HG02938 (cell line): Measurements from ENCODE around the gene DPP6.
"Not testable (repeated sequence)": the region's sequence is repeated elsewhere in the genome, so short reads cannot be mapped to it uniquely, and the experiment has no call there.

ENCODE experiments used
- ATAC-seq: cut with Tn5 transposase; IDR thresholded peaks from one replicate; pipeline ENCODE4 v1.9.1; 2021; ENCODE audit warnings: mild to moderate bottlenecking, moderate library complexity; ENCODE audit not compliant: unreplicated experiment

DPP6 gene

DNA sequence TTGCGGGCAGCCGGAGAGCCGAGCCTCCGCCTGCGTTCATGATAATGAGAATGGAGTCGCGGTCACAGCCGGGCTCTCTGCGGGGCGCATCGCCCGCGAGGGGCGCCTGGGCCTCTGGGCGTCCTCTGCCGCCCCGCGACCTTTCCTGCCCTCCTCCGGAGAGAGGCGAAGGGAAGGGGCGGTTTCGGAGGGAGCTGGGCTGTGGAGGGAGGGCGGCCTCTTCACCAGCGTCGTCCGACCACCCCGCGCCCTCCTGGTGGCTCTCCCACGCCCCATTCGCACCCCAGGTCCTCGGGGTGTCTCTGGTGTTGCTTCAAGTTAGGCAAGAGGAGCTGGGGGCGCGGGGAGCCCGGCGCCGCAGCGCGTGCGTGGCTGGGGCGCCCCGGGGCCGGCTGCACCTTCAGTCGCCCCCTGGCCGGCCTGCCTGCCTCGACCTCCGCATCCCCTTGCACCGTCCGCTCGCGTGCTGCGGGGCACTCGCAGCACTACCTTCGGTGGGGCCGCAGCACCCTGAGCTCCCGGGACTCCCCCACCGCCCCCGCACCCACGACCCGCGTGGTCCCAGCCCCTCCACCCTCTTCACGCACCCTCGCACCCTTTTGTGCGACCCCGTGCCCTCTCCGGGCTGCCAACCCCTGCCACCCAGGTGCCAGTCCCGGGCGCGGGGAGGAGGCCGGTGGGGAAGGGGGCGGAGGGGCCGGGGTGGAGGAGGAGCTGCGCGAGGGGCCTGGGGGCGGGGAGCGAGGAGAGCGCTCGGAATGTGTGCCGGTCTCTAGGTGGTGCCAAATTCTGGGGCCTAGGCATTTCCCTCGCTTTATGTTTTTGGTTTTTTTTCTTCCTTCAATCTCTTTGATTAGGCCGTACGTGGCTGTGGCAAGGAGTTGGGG lies at the start of gene DPP6:
TSS of gene DPP6 (plus strand) at position 756 of the 887 bp plus-strand sequence.
- not testable (repeated sequence) for ATAC-seq

GRCh38 chr7:154009423-154009911 lies 42.7 kb upstream of the DPP6 start:
- ATAC-seq = not testable (repeated sequence)

GRCh38 chr7:154010726-154011568 lies 41.3 kb upstream of the DPP6 start:
- not testable (repeated sequence) for ATAC-seq

DNA sequence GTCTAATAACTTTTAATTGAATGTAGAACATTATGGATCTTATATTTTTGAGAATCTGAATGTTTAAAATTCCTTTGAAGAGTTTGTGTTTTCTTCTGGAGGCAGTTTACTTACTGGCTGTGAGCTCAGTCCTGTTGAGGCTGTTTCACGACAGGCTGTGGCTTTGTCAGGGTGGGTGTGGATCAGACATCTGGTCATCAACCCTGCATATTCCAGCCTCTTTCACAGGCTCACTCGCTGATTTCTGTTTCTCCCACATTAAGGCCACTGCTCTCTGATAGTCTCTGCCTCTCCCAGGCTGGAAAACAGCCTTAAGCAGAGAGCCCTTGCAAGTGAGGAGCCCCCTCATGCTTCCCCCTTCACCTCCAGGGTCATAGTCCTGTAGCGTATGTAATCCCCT lies 39.4 kb upstream of the DPP6 start:
- not testable (repeated sequence) for ATAC-seq

DNA sequence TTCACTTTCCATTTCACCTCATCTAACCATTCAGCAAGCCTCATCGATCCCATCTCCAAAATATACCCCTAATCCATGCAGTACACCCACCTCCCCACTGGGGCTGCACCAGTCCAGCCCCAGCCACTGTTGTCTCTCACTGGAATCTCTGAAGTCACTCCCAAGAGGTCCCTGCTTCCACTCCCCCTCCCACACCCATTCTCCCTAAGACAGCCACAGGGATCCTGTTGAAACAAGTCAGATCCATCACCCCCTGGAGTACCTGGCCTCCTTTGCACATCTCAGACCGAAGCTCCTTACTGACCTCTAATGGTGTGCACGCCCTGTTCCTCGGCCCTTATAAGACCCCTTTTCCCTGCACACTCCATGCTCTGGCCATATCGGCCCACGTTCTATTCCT lies 36.6 kb upstream of the DPP6 start:
- ATAC-seq = not testable (repeated sequence)

DNA sequence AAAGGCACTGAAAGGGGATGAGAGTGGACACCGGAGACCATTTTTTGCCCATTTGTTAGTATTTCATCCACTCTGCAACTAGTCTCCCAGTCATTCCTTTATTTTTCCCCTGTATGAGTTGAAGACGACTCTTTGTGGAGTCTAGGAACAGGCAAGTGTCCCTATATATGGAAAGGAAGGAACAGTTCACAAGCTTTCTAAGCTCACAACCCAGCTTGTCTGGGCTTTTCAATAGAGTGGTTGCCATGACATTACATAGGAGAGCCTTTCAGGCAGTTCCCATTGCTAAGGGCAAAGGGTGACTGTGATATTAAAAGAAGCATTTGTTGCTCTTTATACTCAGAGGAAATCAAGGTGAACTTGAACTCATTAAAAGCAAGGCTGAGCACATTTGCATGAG lies 33.8 kb upstream of the DPP6 start:
- ATAC-seq = not testable (repeated sequence)

- not testable (repeated sequence) for ATAC-seq
Observed at GRCh38 chr7:154027805-154028204, 24.4 kb upstream of the DPP6 start.

DNA sequence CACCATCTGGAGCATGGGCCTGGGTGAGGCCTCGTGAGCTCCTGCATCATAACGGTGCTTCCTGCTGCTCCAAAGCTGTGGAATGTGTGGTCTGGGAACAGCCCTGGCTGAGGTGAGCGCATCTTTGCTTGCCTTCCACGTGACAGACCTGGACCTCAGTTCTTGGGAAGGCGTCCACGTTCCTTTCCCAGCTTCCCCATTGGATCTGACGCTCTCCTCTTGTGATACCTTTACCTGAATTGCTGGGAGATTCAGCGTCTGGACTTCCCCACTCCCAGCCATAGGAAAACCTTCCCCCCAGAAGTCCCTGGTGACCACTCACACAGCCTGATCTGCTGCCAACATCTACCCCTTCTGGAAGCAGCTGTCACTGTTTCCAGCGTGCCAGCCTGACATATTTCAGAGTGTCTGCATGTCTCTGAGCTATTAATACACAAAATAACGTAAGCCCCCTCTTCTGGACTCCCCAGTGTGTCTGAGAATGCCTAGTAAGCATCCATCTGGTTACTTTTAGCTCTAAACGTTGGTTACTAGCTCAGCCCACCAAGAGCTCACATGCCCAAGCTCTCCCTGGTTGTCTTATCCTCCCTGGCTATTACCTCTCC lies 21.6 kb upstream of the DPP6 start:
- ATAC-seq = not testable (repeated sequence)

- ATAC-seq = not testable (repeated sequence)
Observed at GRCh38 chr7:154039466-154040165, 12.6 kb upstream of the DPP6 start.

DNA sequence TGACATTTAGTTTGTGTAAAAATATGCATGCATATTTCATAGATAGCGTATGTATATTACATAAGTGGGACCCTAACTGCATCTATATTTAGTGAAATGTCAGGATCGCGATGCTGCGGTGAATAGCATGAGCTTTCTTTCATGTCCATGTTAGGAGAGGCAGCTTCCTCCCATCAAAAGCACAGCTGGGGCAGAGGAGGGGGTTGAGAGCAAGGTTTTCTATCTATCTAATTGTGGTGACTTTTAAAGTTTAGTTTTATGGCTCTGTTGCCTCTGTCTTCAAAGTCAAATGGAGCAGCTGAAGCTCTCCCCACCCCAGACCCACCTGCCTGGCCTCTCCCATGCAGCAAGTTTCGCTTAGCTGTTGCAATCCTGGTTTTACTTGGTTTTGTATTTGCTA lies 1.8 kb upstream of the DPP6 start:
- ATAC-seq = not testable (repeated sequence)

DNA sequence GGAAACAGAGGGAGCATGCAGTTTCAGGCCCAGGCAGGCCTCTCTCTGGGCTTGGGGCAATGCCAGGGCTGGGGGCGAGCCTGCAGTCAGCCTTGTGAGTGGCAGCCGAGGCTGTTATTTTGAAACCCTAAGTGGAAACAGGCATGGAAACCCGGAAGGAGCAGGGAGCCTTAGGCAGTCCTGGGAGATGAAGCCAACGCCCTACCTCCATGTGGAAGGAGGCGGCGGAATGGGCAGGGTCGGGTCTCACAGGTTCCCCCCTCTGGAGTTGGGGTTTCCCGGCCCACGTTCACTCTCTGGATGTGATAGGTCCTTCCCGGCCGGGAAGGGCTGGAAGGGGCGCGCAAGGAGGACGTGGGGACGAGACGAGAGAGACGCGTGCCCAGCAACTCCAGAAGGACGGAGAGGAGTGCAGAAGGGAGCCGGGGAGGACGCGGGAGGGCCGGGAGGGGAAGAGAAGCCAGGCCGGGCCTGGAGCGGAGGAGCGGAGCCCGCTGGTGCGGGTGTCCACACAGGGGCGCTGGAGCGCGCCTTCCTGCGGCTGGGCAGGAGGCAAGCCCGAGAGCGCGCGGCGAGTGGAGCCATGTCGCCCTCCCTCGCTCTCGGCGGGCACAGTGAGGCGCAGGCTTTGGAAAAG lies 1.1 kb upstream of the DPP6 start:
- not testable (repeated sequence) for ATAC-seq

DNA sequence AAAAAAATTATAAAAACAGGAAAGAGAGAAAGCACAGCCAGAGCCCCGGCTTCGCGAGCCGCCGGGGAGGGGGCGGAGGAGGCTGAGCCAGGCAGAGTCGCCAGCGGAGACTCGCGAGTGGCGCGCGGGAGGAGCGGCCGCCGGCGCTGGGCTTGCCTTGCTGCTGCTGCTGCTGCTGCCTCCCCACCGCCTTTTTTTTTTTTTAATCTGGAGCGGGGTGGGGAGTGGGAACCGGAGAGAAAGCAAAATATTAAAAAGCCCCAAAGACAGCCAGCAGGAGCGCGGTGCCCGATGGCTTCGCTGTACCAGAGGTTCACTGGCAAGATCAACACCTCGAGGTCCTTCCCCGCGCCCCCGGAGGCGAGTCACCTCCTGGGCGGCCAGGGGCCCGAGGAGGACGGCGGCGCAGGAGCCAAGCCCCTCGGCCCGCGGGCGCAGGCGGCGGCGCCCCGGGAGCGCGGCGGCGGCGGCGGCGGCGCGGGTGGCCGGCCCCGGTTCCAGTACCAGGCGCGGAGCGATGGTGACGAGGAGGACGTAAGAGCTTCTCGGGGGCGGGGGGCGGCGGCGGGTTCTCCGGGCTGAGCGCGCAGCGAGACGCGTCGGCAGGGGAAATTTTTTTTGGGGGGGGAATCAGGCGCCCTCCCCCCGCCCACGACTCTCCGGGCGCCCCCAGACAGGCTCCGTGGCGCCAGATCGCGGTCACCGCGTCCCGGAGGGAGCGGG lies 493 bp downstream of the DPP6 start:
- not testable (repeated sequence) for ATAC-seq

- ATAC-seq = not testable (repeated sequence)
Observed at GRCh38 chr7:154053466-154054312, 1.5 kb downstream of the DPP6 start.

GRCh38 chr7:154054664-154055063 lies 2.5 kb downstream of the DPP6 start:
- ATAC-seq = not testable (repeated sequence)

DNA sequence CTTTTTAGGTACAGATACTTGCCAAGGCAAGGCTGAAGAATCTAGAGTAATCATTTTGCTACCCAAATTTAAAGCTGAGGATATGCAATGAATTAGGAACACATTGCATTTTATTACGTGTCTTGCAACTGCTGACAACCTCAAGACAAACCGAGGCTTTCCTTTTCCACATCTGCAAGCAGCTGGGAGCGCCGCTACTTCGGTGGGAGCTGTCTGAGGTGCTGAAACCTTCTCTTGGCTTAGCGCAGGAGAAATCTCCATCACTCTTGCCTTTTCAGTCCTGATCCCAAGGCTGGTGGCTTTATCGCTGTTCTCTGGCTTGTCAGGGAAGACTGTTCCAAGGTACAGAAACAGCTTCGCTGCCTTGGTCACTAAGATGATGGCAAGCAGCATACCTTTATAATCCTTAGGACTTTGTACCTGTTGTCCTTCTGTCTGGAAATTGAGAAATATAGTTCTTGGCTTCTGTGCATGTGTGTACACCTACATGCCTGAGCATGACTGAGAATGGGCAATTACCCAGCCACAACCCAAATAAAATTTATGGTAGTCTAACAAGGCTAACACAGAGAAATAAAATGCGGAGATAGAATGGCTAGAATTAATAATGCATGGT lies 3.4 kb downstream of the DPP6 start:
- not testable (repeated sequence) for ATAC-seq

DNA sequence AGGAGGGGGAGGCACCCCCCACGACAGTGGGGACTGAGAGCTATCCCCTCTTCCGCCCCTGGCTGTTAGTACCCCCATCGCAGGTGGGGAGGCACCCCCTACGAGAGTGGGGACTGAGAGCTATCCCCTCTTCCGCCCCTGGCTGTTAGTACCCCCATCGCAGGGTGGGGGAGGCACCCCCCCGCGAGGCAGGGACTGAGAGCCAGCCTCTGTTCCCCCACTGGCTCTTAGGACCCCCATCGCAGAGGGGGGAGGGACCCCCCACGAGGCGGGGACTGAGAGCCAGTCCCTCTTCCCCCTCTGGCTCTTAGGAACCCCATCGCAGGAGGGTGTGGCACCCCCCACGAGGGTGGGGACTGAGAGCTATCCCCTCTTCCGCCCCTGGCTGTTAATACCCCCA lies 6.6 kb downstream of the DPP6 start:
- not testable (repeated sequence) for ATAC-seq

- ATAC-seq = not testable (repeated sequence)
Observed at GRCh38 chr7:154060551-154060950, 8.4 kb downstream of the DPP6 start.

- not testable (repeated sequence) for ATAC-seq
Observed at GRCh38 chr7:154071833-154072232, 19.6 kb downstream of the DPP6 start.
